ENCODE measurements around the gene TRMT11. TPM values are rescaled to one million over a fixed set of nuclear protein-coding genes. Genes with fewer than 3 reads are reported as not detected.

TRMT11 gene
- total RNA-seq, 1 experiment from 2014 or later = 24.2 TPM

DNA sequence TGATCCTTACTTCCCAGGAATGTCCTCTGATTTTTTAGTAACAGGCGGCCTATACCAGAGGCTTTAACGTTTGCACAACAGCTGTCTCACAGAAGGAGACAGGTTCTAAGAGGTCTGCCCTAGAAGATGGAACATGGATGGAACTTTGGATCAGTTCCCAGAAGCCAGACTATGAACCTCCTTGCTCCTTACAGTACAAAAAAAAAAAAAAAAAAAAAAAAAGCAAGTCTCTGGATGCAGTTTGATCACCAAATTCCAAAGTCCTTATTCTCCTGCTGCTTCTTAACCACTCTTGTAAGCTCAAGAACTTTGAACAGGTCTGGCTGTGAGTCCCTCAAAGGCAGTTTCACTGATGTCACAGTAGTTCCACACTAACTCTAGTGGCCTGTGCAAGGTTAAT is 2.0 kb upstream of the TRMT11 start:
- Histone ChIP-seq H2AFZ (no peak overlapping the region), H3K9me2 (ENCODE audit: insufficient read depth) (no peaks in the 10 kb centered on the region; the same call in 1 of the 2 replicates), H3K27me3 (ENCODE audit: insufficient read depth, low read depth) (no peaks in the 10 kb centered on the region), H3K27ac (no peak overlapping the region), H3K4me2 (peak overlapping the region; percentile 87), H3K36me3 (ENCODE audit: low read depth) (no peaks in the 10 kb centered on the region), H3K79me2 (ENCODE audit: low read depth) (peaks cover 46% of the 10 kb centered on the region), H3K4me1 (replicated peaks; ENCODE audit: insufficient read depth) (peaks cover 49% of the 10 kb centered on the region), H3K9me3 (ENCODE audit: insufficient read depth, low read depth) (no peaks in the 10 kb centered on the region), H3F3A (ENCODE audit: insufficient read depth, low read depth) (peaks cover 27% of the 10 kb centered on the region), H3K4me3 (no peak overlapping the region), H4K20me1 (ENCODE audit: insufficient read depth) (no peaks in the 10 kb centered on the region)
- DNase-seq = no peak
- ChIA-PET CTCF (no interaction called here), POLR2A (ENCODE audit: unreplicated experiment) (no interaction called here)
- intact Hi-C loops (cut with micrococcal nuclease; ENCODE audit: unreplicated experiment) = loop anchor here (10.0 kb wide), 1 partner anchor 1760 kb away; no protein-coding TSS in a partner anchor
- no peak for TF ChIP-seq EZH2 (IDR thresholded peaks at IDR 0.05; ENCODE audit: low read depth)
- TF ChIP-seq, protein P1, sequence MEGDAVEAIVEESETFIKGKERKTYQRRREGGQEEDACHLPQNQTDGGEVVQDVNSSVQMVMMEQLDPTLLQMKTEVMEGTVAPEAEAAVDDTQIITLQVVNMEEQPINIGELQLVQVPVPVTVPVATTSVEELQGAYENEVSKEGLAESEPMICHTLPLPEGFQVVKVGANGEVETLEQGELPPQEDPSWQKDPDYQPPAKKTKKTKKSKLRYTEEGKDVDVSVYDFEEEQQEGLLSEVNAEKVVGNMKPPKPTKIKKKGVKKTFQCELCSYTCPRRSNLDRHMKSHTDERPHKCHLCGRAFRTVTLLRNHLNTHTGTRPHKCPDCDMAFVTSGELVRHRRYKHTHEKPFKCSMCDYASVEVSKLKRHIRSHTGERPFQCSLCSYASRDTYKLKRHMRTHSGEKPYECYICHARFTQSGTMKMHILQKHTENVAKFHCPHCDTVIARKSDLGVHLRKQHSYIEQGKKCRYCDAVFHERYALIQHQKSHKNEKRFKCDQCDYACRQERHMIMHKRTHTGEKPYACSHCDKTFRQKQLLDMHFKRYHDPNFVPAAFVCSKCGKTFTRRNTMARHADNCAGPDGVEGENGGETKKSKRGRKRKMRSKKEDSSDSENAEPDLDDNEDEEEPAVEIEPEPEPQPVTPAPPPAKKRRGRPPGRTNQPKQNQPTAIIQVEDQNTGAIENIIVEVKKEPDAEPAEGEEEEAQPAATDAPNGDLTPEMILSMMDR (conservative IDR thresholded peaks at IDR 0.05) = no peak
- BruUV-seq (replicated peaks) = no TSS peak

DNA sequence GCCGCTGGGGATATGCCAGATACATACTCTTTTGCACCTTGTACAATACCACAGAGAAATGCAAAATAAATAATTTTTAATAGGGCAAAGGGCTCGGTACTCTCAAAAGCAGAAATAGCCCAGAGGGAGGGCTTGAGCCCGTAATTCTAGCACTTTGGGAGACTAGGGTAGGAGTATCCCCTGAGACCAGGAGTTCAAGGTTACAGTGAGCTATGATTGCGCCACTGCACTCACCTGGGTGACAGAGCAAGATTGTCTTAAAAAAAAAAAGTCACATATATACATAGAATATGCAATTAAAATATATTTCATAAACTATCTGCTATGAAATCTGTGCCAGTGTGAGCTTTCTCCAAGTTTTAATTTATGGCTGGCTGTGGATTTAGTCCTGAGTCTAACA is 818 bp upstream of the TRMT11 start:
- no peaks in the 10 kb centered on the region for H3K27me3 ChIP-seq (ENCODE audit: insufficient read depth, low read depth)
- TF ChIP-seq EZH2 (IDR thresholded peaks at IDR 0.05; ENCODE audit: low read depth) = no peak
- TF ChIP-seq, protein P1 (conservative IDR thresholded peaks at IDR 0.05) = 0 out of 2 replicates have a peak, but pooled peaks have one; percentile 29
- H3K4me1 ChIP-seq (replicated peaks; ENCODE audit: insufficient read depth) = peaks cover 55% of the 10 kb centered on the region
- no peaks in the 10 kb centered on the region for H4K20me1 ChIP-seq (ENCODE audit: insufficient read depth)
- intact Hi-C loops (cut with micrococcal nuclease; ENCODE audit: unreplicated experiment) = loop anchor here (10.0 kb wide), 1 partner anchor 1761 kb away; no protein-coding TSS in a partner anchor
- H3K9me3 ChIP-seq (ENCODE audit: insufficient read depth, low read depth) = no peaks in the 10 kb centered on the region
- H3K4me3 ChIP-seq = peak overlapping the region; percentile 69
- H3K4me2 ChIP-seq = peak overlapping the region; percentile 87
- H3K79me2 ChIP-seq (ENCODE audit: low read depth) = peaks cover 58% of the 10 kb centered on the region
- peak overlapping the region; percentile 88 for H3K27ac ChIP-seq
- no peak for DNase-seq
- no peaks in the 10 kb centered on the region for H3K36me3 ChIP-seq (ENCODE audit: low read depth)
- ChIA-PET CTCF (interaction anchor here (1.3 kb wide), 1 partner anchor 11 kb away, joined by 3 read pairs; no protein-coding TSS in a partner anchor), POLR2A (ENCODE audit: unreplicated experiment) (interaction anchor here (0.6 to 1.6 kb wide), 2 partner anchors 11 to 862 kb away, joined by 5 to 8 read pairs; no protein-coding TSS in a partner anchor)
- no peaks in the 10 kb centered on the region; the same call in 1 of the 2 replicates for H3K9me2 ChIP-seq (ENCODE audit: insufficient read depth)
- peak overlapping the region; percentile 96 for H2AFZ ChIP-seq
- no TSS peak for BruUV-seq (replicated peaks)
- H3F3A ChIP-seq (ENCODE audit: insufficient read depth, low read depth) = peaks cover 27% of the 10 kb centered on the region

DNA sequence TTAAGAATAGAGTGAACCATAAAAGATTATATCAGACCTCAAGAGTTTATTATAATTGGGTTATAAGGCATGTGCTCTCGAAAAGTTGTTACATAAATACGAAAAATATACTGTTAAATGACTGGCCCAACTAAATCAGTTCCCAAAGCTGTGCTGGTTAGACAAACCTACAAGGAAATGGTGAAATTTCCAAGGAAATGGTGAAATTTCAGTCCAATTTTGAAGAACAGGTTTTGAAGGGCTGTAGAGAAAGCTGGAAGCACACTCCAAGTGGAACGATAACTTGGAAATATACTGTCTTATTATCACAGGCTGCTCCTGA is 400 bp upstream of the TRMT11 start:
- peak overlapping the region; percentile 96 for H2AFZ ChIP-seq
- TF ChIP-seq, protein P1 (conservative IDR thresholded peaks at IDR 0.05) = 0 out of 2 replicates have a peak, but pooled peaks have one; percentile 7
- no peak for TF ChIP-seq EZH2 (IDR thresholded peaks at IDR 0.05; ENCODE audit: low read depth)
- H3K79me2 ChIP-seq (ENCODE audit: low read depth) = peaks cover 62% of the 10 kb centered on the region
- no peak for DNase-seq
- no peaks in the 10 kb centered on the region; the same call in 1 of the 2 replicates for H3K9me2 ChIP-seq (ENCODE audit: insufficient read depth)
- BruUV-seq (replicated peaks) = TSS peak; percentile 80
- peaks cover 55% of the 10 kb centered on the region for H3K4me1 ChIP-seq (replicated peaks; ENCODE audit: insufficient read depth)
- no peaks in the 10 kb centered on the region for H3K9me3 ChIP-seq (ENCODE audit: insufficient read depth, low read depth)
- no peaks in the 10 kb centered on the region for H3K36me3 ChIP-seq (ENCODE audit: low read depth)
- peak overlapping the region; percentile 69 for H3K4me3 ChIP-seq
- peaks cover 27% of the 10 kb centered on the region for H3F3A ChIP-seq (ENCODE audit: insufficient read depth, low read depth)
- H3K27ac ChIP-seq = peak overlapping the region; percentile 88
- intact Hi-C loops (cut with micrococcal nuclease; ENCODE audit: unreplicated experiment) = loop anchor here (10.0 kb wide), 1 partner anchor 1761 kb away; no protein-coding TSS in a partner anchor
- CTCF ChIA-PET = interaction anchor here (0.6 to 1.3 kb wide), 2 partner anchors 11 to 1280 kb away, joined by 3 to 7 read pairs; partner anchors contain the start of gene RNF146
- H3K4me2 ChIP-seq = peak overlapping the region; percentile 87
- no peaks in the 10 kb centered on the region for H3K27me3 ChIP-seq (ENCODE audit: insufficient read depth, low read depth)
- POLR2A ChIA-PET (ENCODE audit: unreplicated experiment) = interaction anchor here (0.5 to 1.6 kb wide), 7 partner anchors 11 to 1301 kb away, joined by 3 to 8 read pairs (median 5); no protein-coding TSS in a partner anchor
- H4K20me1 ChIP-seq (ENCODE audit: insufficient read depth) = no peaks in the 10 kb centered on the region

Measured in PC-9 (cell line).